A673 (cell line): ENCODE results near the gene SLC41A3. TPM values are rescaled to one million over a fixed set of nuclear protein-coding genes. Genes with fewer than 3 reads are reported as not detected.

Experiments used
- BruUV-seq: library from RNA; stranded (reverse); fragments of 400-500 nt; replicated peaks from 2 replicates; lab custom pipeline; 2021; lab: Mats Ljungman, UMichigan
- CTCF ChIA-PET: fragments of 300-600 bp; sonication (Branson Sonifier 250); formaldehyde crosslinking; loops from one replicate; lab custom pipeline; 2022; ENCODE audit warnings: antibody characterized with exemption; lab: Charles Lee
- POLR2A ChIA-PET: fragments of 300-600 bp; sonication (Branson Sonifier 250); formaldehyde crosslinking; loops from one replicate; lab custom pipeline; 2022; ENCODE audit warnings: antibody characterized with exemption; ENCODE audit not compliant: low non-redundant PET; lab: Charles Lee
- DNase-seq: peaks from one replicate; pipeline ENCODE4 v3.0.0-alpha.2; 2015; ENCODE audit warnings: low spot score
- H3K27ac ChIP-seq: fragments of 200-600 bp; sonication (generic); 2 replicates; pipeline ENCODE4 v1.5.1; 2016; ENCODE audit warnings: mixed run types, low read depth, mild to moderate bottlenecking, mixed read lengths, antibody characterized with exemption, low read length; ENCODE audit not compliant: poor library complexity, severe bottlenecking
- H3K27me3 ChIP-seq: fragments of 200-600 bp; sonication (generic); replicated peaks from 2 replicates; pipeline ENCODE4 v1.6.1; 2017; ENCODE audit warnings: mixed run types, low read depth, mild to moderate bottlenecking, mixed read lengths, antibody characterized with exemption, low read length; ENCODE audit not compliant: insufficient read depth, poor library complexity
- H3K36me3 ChIP-seq: fragments of 200-600 bp; sonication (generic); 2 replicates; pipeline ENCODE4 v1.6.1; 2016; ENCODE audit warnings: mixed run types, mild to moderate bottlenecking, mixed read lengths, antibody characterized with exemption, low read length; ENCODE audit not compliant: insufficient read depth, poor library complexity, severe bottlenecking
- H3K4me1 ChIP-seq: fragments of 200-600 bp; sonication (generic); 2 replicates; pipeline ENCODE4 v1.6.1; 2017; ENCODE audit warnings: mixed run types, mild to moderate bottlenecking, mixed read lengths, antibody characterized with exemption, low read length; ENCODE audit not compliant: insufficient read depth, poor library complexity, severe bottlenecking
- H3K4me3 ChIP-seq: fragments of 200-600 bp; sonication (generic); 2 replicates; pipeline ENCODE4 v1.5.1; 2016; ENCODE audit warnings: low read depth, mixed run types, mild to moderate bottlenecking, mixed read lengths, low read length; ENCODE audit not compliant: poor library complexity, severe bottlenecking
- H3K9me3 ChIP-seq: fragments of 200-600 bp; sonication (generic); 2 replicates; pipeline ENCODE4 v1.6.1; 2016; ENCODE audit warnings: mixed run types, low read depth, mild to moderate bottlenecking, mixed read lengths, antibody characterized with exemption, low read length; ENCODE audit not compliant: poor library complexity, severe bottlenecking
- EZH2 ChIP-seq: fragments of 200-600 bp; sonication (generic); IDR thresholded peaks from 2 replicates; pipeline ENCODE4 v1.6.1; 2017; ENCODE audit warnings: borderline replicate concordance, low read depth, mild to moderate bottlenecking, mixed read lengths, antibody characterized with exemption, low read length; ENCODE audit not compliant: poor library complexity, severe bottlenecking
- intact Hi-C: fragments of 100-400 bp; cut with micrococcal nuclease; formaldehyde crosslinking; loops from one replicate; pipeline ENCODE4 v1.10.0; 2022; ENCODE audit not compliant: unreplicated experiment
- total RNA-seq: library from RNA; stranded (reverse); gene quantifications from 2 replicates; pipeline ENCODE4 v1.2.3, GENCODE V29; 2021
- TF ChIP-seq, protein P1 (sequence below): fragments of 300-800, 200-600 bp; sonication (generic); conservative IDR thresholded peaks from 2 replicates; pipeline ENCODE4 v1.5.1; 2017; ENCODE audit warnings: low read depth, mild to moderate bottlenecking, antibody characterized with exemption, low read length, moderate library complexity, mixed read lengths

SLC41A3 gene
- total RNA-seq, 1 experiment from 2014 or later: 56.5 TPM

DNA sequence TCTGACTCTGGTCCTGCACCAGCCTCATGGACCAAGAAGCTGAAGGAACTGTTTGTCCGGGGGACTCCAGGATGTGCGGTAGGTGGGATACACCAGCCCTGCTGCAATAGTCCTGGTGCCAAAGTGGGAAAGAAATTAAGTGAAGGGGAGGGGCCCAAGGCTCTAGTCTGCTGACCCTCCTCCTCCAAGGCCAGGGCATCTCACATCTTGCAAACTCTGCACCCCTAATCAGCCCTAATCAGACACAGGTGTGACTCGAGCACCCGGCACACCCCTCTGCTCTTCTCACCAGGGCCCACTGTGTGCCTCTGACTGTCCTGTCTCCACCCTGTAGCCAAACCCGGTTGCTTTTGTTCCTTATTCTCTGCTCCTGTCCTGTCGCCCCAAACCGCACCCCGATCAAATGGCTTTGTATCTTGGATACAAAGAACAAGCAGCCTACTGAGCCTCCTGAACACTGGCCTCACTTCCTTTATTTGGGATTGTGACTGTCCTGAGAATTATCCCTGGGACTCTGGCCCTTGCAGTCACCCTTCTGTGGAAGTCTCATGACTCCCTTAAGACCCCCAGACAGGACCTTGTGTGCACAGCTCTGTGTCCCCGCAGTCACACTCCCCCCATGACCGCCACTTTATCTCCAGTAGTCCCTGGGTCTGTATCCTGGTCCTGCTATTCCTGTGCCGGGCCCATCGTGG is 26.7 kb upstream of the SLC41A3 start:
- H3K9me3 ChIP-seq: no peaks in the 10 kb centered on the region
- intact Hi-C loops: no loop called here
- ChIA-PET POLR2A (no interaction called here), CTCF (no interaction called here)
- TF ChIP-seq EZH2: no peak
- TF ChIP-seq, protein P1, sequence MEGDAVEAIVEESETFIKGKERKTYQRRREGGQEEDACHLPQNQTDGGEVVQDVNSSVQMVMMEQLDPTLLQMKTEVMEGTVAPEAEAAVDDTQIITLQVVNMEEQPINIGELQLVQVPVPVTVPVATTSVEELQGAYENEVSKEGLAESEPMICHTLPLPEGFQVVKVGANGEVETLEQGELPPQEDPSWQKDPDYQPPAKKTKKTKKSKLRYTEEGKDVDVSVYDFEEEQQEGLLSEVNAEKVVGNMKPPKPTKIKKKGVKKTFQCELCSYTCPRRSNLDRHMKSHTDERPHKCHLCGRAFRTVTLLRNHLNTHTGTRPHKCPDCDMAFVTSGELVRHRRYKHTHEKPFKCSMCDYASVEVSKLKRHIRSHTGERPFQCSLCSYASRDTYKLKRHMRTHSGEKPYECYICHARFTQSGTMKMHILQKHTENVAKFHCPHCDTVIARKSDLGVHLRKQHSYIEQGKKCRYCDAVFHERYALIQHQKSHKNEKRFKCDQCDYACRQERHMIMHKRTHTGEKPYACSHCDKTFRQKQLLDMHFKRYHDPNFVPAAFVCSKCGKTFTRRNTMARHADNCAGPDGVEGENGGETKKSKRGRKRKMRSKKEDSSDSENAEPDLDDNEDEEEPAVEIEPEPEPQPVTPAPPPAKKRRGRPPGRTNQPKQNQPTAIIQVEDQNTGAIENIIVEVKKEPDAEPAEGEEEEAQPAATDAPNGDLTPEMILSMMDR: no peak
- H3K4me3 ChIP-seq: no peak overlapping the region
- no peak overlapping the region for H3K27ac ChIP-seq
- H3K4me1 ChIP-seq: no peaks in the 10 kb centered on the region
- BruUV-seq: no TSS peak
- DNase-seq: no peak
- H3K27me3 ChIP-seq: no peaks in the 10 kb centered on the region
- no peaks in the 10 kb centered on the region for H3K36me3 ChIP-seq

DNA sequence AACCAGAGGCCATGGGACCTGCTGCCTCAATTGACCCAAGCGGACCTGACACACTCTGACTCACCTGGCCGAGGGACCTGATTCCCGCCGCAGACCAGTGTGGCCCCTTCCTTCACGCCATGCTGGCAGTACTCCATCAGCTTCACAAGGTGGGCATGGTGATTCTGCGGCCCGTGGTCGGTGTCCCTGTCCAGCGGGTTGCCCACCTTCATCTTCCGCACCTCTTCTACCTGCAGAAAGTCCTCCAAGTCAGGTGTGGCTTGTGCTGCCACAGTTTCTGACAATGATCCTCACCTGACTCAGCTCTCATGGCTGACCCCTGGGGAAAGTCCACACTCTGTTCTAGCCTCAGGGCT is 25.9 kb upstream of the SLC41A3 start:
- intact Hi-C loops: no loop called here
- no peaks in the 10 kb centered on the region for H3K36me3 ChIP-seq
- H3K9me3 ChIP-seq: no peaks in the 10 kb centered on the region
- BruUV-seq: no TSS peak
- ChIA-PET CTCF (no interaction called here), POLR2A (no interaction called here)
- no peaks in the 10 kb centered on the region for H3K4me1 ChIP-seq
- no peaks in the 10 kb centered on the region for H3K27me3 ChIP-seq
- H3K4me3 ChIP-seq: no peak overlapping the region
- TF ChIP-seq, protein P1: no peak
- TF ChIP-seq EZH2: no peak
- no peak for DNase-seq
- H3K27ac ChIP-seq: no peak overlapping the region

DNA sequence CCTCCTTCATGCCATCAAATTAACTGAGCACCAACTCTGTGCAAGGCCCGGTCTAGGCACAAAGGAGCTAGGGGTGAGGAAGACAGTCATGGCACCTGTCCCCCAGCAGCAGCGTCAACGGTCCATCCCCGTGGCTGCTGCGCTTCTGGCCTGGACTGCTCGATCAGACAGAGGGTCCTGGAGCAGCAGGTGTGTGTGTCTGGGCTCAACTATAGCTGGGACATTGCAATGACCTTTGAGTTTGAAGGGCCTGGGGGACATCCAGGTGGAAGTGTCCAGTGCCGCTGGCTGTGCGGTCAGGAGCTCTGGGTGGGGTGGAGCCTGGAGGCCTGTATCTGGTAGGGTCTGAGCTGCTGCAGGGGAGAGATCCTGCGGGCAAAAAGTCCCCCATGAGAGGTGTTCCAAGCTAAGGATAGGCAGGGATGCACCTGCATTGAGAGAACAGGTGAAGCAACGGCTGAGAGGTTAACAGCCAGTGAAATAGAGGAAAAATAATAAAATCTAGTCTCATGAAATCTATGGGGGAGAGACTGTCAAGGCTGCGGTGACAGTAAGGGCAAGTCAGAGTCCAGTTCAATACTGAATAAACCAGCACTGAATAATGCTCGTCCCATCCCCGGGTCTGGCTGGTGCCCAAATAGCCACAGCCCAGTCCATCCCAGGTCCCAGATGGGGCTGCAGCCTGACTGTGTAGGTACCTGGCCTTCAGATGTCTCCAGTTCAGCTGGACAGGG is 25.4 kb upstream of the SLC41A3 start:
- Histone ChIP-seq H3K27me3 (no peaks in the 10 kb centered on the region), H3K27ac (no peak overlapping the region), H3K36me3 (no peaks in the 10 kb centered on the region), H3K4me3 (no peak overlapping the region), H3K9me3 (no peaks in the 10 kb centered on the region), H3K4me1 (no peaks in the 10 kb centered on the region)
- intact Hi-C loops: no loop called here
- BruUV-seq: no TSS peak
- DNase-seq: no peak
- ChIA-PET POLR2A (no interaction called here), CTCF (no interaction called here)
- TF ChIP-seq, protein P1: no peak
- no peak for TF ChIP-seq EZH2
